DND-41 (cell line): ENCODE data around the gene BIRC6.

ENCODE experiments used
- ATAC-seq: fragments of 200-7000 bp; cut with Tn5 transposase; 3 replicates; pipeline ENCODE4 v1.9.1; 2021; ENCODE audit warnings: low read depth; ENCODE audit not compliant: insufficient read depth
- DNase-seq: peaks from one replicate; pipeline ENCODE4 v3.0.0-alpha.2; 2020
- H2AFZ ChIP-seq: 2 replicates; pipeline ENCODE4 v1.6.0; 2012; ENCODE audit warnings: low read depth, low read length
- H3K27ac ChIP-seq: 2 replicates; pipeline ENCODE4 v1.5.1; 2012; ENCODE audit warnings: low read length, inconsistent platforms
- H3K27me3 ChIP-seq: fragments of 200-600 bp; sonication (generic); 2 replicates; pipeline ENCODE4 v1.6.0; 2012; ENCODE audit warnings: low read length, mild to moderate bottlenecking, inconsistent platforms; ENCODE audit not compliant: insufficient read depth, poor library complexity
- H3K36me3 ChIP-seq: 2 replicates; pipeline ENCODE4 v1.5.1; 2012; ENCODE audit warnings: low read length, inconsistent platforms; ENCODE audit not compliant: insufficient read depth
- H3K4me1 ChIP-seq: 2 replicates; pipeline ENCODE4 v1.5.1; 2012; ENCODE audit warnings: mild to moderate bottlenecking, low read length; ENCODE audit not compliant: insufficient read depth
- H3K4me2 ChIP-seq: 2 replicates; pipeline ENCODE4 v1.6.0; 2012; ENCODE audit warnings: mild to moderate bottlenecking, moderate library complexity, low read length, inconsistent platforms; ENCODE audit not compliant: insufficient read depth
- H3K4me3 ChIP-seq, 2 experiments: fragments of 200-600 bp in 1 of 2; shearing (Covaris generic) in 1 of 2; 2 replicates each; pipeline ENCODE4 v1.5.1; 2012 to 2016; ENCODE audit warnings: inconsistent platforms in 2 of 2, low read length in 2 of 2, mild to moderate bottlenecking in 2 of 2, low read depth in 1 of 2, moderate library complexity in 1 of 2
- H3K79me2 ChIP-seq: 2 replicates; pipeline ENCODE4 v1.6.0; 2012; ENCODE audit warnings: low read length, inconsistent platforms; ENCODE audit not compliant: insufficient read depth
- H3K9ac ChIP-seq: 2 replicates; pipeline ENCODE4 v1.6.0; 2012; ENCODE audit warnings: low read depth, mild to moderate bottlenecking, inconsistent platforms, low read length, moderate library complexity
- H3K9me3 ChIP-seq: 2 replicates; pipeline ENCODE4 v1.5.1; 2012; ENCODE audit warnings: low read length, moderate library complexity, mild to moderate bottlenecking, inconsistent platforms; ENCODE audit not compliant: insufficient read depth, severe bottlenecking
- H4K20me1 ChIP-seq: 2 replicates; pipeline ENCODE4 v1.6.0; 2012; ENCODE audit warnings: low read length; ENCODE audit not compliant: insufficient read depth
- EZH2 ChIP-seq: IDR thresholded peaks from 3 replicates; pipeline ENCODE4 v1.6.1; 2012; ENCODE audit warnings: borderline replicate concordance, low read depth, mild to moderate bottlenecking, moderate library complexity, low read length, inconsistent platforms; ENCODE audit not compliant: severe bottlenecking
- TF ChIP-seq, protein P1 (sequence below): IDR thresholded peaks from 2 replicates; pipeline ENCODE4 v1.5.1; 2012; ENCODE audit warnings: borderline replicate concordance, low read length, moderate library complexity, mild to moderate bottlenecking; ENCODE audit not compliant: poor library complexity, severe bottlenecking; ENCODE audit errors: extremely low read depth

The BIRC6 gene

GRCh38 chr2:32641180-32641579 lies 284.4 kb downstream of the BIRC6 start:
- Histone ChIP-seq H3K36me3 (peaks cover 57% of the 10 kb centered on the region), H3K4me3 (no peak overlapping the region), H3K27ac (no peak overlapping the region), H3K79me2 (no peaks in the 10 kb centered on the region), H3K9ac (no peak overlapping the region), H3K9me3 (no peaks in the 10 kb centered on the region), H3K27me3 (no peaks in the 10 kb centered on the region), H2AFZ (no peak overlapping the region), H4K20me1 (no peaks in the 10 kb centered on the region), H3K4me1 (no peaks in the 10 kb centered on the region), H3K4me2 (no peak overlapping the region)
- TF ChIP-seq, protein P1, sequence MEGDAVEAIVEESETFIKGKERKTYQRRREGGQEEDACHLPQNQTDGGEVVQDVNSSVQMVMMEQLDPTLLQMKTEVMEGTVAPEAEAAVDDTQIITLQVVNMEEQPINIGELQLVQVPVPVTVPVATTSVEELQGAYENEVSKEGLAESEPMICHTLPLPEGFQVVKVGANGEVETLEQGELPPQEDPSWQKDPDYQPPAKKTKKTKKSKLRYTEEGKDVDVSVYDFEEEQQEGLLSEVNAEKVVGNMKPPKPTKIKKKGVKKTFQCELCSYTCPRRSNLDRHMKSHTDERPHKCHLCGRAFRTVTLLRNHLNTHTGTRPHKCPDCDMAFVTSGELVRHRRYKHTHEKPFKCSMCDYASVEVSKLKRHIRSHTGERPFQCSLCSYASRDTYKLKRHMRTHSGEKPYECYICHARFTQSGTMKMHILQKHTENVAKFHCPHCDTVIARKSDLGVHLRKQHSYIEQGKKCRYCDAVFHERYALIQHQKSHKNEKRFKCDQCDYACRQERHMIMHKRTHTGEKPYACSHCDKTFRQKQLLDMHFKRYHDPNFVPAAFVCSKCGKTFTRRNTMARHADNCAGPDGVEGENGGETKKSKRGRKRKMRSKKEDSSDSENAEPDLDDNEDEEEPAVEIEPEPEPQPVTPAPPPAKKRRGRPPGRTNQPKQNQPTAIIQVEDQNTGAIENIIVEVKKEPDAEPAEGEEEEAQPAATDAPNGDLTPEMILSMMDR: no peak
- DNase-seq: no peak
- ATAC-seq: no peak

DNA sequence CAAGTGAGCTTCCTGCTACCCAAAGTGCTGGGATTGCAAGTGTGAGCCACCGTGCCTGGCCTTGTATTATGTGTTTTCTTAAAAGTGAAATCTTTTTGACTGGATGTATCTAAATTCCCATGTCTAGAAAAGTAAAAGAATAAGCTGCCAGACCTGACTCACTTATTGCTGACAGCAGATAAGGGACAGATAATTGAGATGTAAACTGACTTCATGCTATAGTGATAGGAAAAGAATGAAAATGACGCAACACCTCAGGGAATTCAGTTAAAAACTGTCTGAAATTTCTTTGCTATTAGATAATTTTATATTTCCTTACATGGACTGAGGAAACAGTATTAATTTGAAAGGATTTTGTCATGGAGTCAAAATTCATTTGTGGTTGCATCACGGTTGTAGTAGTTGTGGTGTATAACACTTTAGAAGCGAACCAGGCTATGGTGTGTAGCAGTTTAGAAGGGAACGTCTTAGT lies 290.4 kb downstream of the BIRC6 start:
- no peak overlapping the region for H3K4me2 ChIP-seq
- H2AFZ ChIP-seq: no peak overlapping the region
- ATAC-seq (no peak), DNase-seq (no peak)
- no peaks in the 10 kb centered on the region for H3K27me3 ChIP-seq
- no peak overlapping the region for H3K9ac ChIP-seq
- peaks cover 54% of the 10 kb centered on the region for H3K36me3 ChIP-seq
- no peaks in the 10 kb centered on the region for H4K20me1 ChIP-seq
- no peak overlapping the region for H3K27ac ChIP-seq
- H3K4me1 ChIP-seq: no peaks in the 10 kb centered on the region
- TF ChIP-seq, protein P1: no peak
- no peak for TF ChIP-seq EZH2
- no peak overlapping the region for H3K4me3 ChIP-seq
- no peaks in the 10 kb centered on the region for H3K79me2 ChIP-seq
- no peaks in the 10 kb centered on the region for H3K9me3 ChIP-seq

GRCh38 chr2:32652555-32653209 lies 295.9 kb downstream of the BIRC6 start:
- H3K36me3 ChIP-seq: peaks cover 54% of the 10 kb centered on the region

More at GRCh38 chr2:32652555-32653209, 295.9 kb downstream of the BIRC6 start:
- no peak overlapping the region for H3K4me3 ChIP-seq
- no peaks in the 10 kb centered on the region for H3K27me3 ChIP-seq
- H3K4me2 ChIP-seq: no peak overlapping the region
- no peak overlapping the region for H3K27ac ChIP-seq
- ATAC-seq (no peak), DNase-seq (no peak)
- no peaks in the 10 kb centered on the region for H3K4me1 ChIP-seq
- H2AFZ ChIP-seq: no peak overlapping the region
- no peak for TF ChIP-seq EZH2
- TF ChIP-seq, protein P1: no peak
- no peaks in the 10 kb centered on the region for H3K79me2 ChIP-seq
- H4K20me1 ChIP-seq: no peaks in the 10 kb centered on the region
- H3K9me3 ChIP-seq: no peaks in the 10 kb centered on the region
- H3K9ac ChIP-seq: no peak overlapping the region
